K562 (cell line): Measurements from ENCODE around the gene TESMIN. TPM values are rescaled to one million over a fixed set of nuclear protein-coding genes. Genes with fewer than 3 reads are reported as not detected.

Source experiments
- ATAC-seq: fragments of 200-7000 bp; cut with Tn5 transposase; 3 replicates; pipeline ENCODE4 v1.9.1; 2020; ENCODE audit warnings: moderate library complexity
- BruUV-seq: library from RNA; stranded (reverse); fragments of 400-500 nt; replicated peaks from 2 replicates; lab custom pipeline; 2021; lab: Mats Ljungman, UMichigan
- CTCF ChIA-PET: fragments of 300-600 bp; formaldehyde crosslinking; extraction: SDS; loops from one replicate; lab custom pipeline; 2021; ENCODE audit warnings: low intra/inter-chr PET ratio; lab: Yijun Ruan, JAX
- POLR2A ChIA-PET: fragments of 300-600, 350-650 bp; sonication (Branson Sonifier 250); formaldehyde crosslinking; extraction: SDS; loops from one replicate; lab custom pipeline; 2021; ENCODE audit warnings: antibody characterized with exemption, inconsistent platforms; lab: Yijun Ruan, JAX
- DNase-seq, 4 experiments: peaks; one replicate each; pipeline versions ENCODE4 v3.0.0 to v3.0.0-alpha.2; 2011 to 2018; ENCODE audit warnings: low spot score in 3 of 4, mixed read lengths in 3 of 4; ENCODE audit errors: extremely low read depth in 1 of 4
- FAIRE-seq: peaks from 2 replicates; lab custom pipeline; 2011; peaks lifted over from hg19 to GRCh38; lab: Jason Lieb, UNC
- H2AFZ ChIP-seq: 2 replicates; pipeline ENCODE4 v1.6.0; 2011; ENCODE audit warnings: low read depth, low read length, control low read depth, inconsistent platforms
- H3K27ac ChIP-seq: fragments of 200-600 bp; 3 replicates; pipeline ENCODE4 v1.8.0; 2011; ENCODE audit warnings: low read depth, mild to moderate bottlenecking, control low read depth, inconsistent platforms, low read length, moderate library complexity, mixed read lengths; ENCODE audit errors: extremely low read depth
- H3K27me3 ChIP-seq, 2 experiments: fragments of 300-600 bp in 1 of 2; 2 replicates in 1 of 2; 3 replicates in 1 of 2; pipeline versions ENCODE4 v1.6.0 to v1.8.0; 2011; ENCODE audit warnings: inconsistent platforms in 2 of 2, low read length in 2 of 2, mild to moderate bottlenecking in 1 of 2, mixed read lengths in 1 of 2, moderate library complexity in 1 of 2; ENCODE audit not compliant: control insufficient read depth in 2 of 2, insufficient read depth in 2 of 2
- H3K36me3 ChIP-seq: fragments of 300-600 bp; 3 replicates; pipeline ENCODE4 v1.8.0; 2011; ENCODE audit warnings: mild to moderate bottlenecking, low read length, inconsistent platforms; ENCODE audit not compliant: control insufficient read depth, insufficient read depth
- H3K4me1 ChIP-seq, 2 experiments: fragments of 200-600 bp in 1 of 2; replicated peaks in 1 of 2; 2 replicates in 1 of 2; 3 replicates in 1 of 2; pipeline versions ENCODE4 v1.5.1 to v1.8.0; 2011; ENCODE audit warnings: inconsistent platforms in 2 of 2, low read length in 2 of 2, mild to moderate bottlenecking in 1 of 2, mixed read lengths in 1 of 2, moderate library complexity in 1 of 2; ENCODE audit not compliant: control insufficient read depth in 2 of 2, insufficient read depth in 2 of 2
- H3K4me2 ChIP-seq: 2 replicates; pipeline ENCODE4 v1.6.1; 2011; ENCODE audit warnings: low read length, control low read depth, inconsistent platforms, mixed read lengths; ENCODE audit not compliant: insufficient read depth
- H3K4me3 ChIP-seq: fragments of 200-600 bp; sonication (generic), shearing (Covaris generic); 2 replicates; pipeline ENCODE4 v1.5.1; 2016; ENCODE audit warnings: control low read depth, inconsistent platforms
- H3K79me2 ChIP-seq: fragments of 200-600 bp; 3 replicates; pipeline ENCODE4 v1.8.0; 2011; ENCODE audit warnings: low read length, inconsistent platforms; ENCODE audit not compliant: control insufficient read depth, insufficient read depth
- H3K9ac ChIP-seq, 2 experiments: 2 replicates each; pipeline versions ENCODE4 v1.6.0 to v1.6.1; 2011; ENCODE audit warnings: low read depth in 2 of 2, low read length in 2 of 2, control low read depth in 1 of 2, inconsistent platforms in 1 of 2, mild to moderate bottlenecking in 1 of 2, mixed read lengths in 1 of 2; ENCODE audit not compliant: insufficient read depth in 1 of 2
- H3K9me1 ChIP-seq: one replicate; pipeline ENCODE4 v1.6.0; 2011; ENCODE audit warnings: inconsistent platforms, mild to moderate bottlenecking, low read length, moderate library complexity; ENCODE audit not compliant: control insufficient read depth, insufficient read depth
- H3K9me3 ChIP-seq: replicated peaks from 2 replicates; pipeline ENCODE4 v1.5.1; 2011; ENCODE audit warnings: low read depth, low read length, inconsistent platforms; ENCODE audit not compliant: control insufficient read depth, insufficient read depth
- H4K20me1 ChIP-seq: replicated peaks from 2 replicates; pipeline ENCODE4 v1.6.1; 2011; ENCODE audit warnings: low read length, inconsistent platforms, mixed read lengths; ENCODE audit not compliant: control insufficient read depth, insufficient read depth
- EP400 ChIP-seq: fragments of 450-650 bp; IDR thresholded peaks from 2 replicates; pipeline ENCODE4 v1.6.1; 2017; ENCODE audit warnings: antibody characterized with exemption, mild to moderate bottlenecking, moderate library complexity
- MAZ ChIP-seq, 2 experiments: fragments of 450-650 bp in 1 of 2; sonication (generic) in 1 of 2; formaldehyde crosslinking; IDR thresholded peaks in 1 of 2; conservative IDR thresholded peaks in 1 of 2; 2 replicates each; pipeline versions ENCODE4 v1.4.0 to v1.5.0; 2020; ENCODE audit warnings: mild to moderate bottlenecking in 1 of 2, missing genetic modification reagents in 1 of 2
- NCOA6 ChIP-seq: fragments of 450-650 bp; IDR thresholded peaks from 2 replicates; pipeline ENCODE4 v1.6.1; 2017; ENCODE audit warnings: mild to moderate bottlenecking
- RBM39 ChIP-seq: fragments of 200-400 bp; formaldehyde crosslinking; optimal IDR thresholded peaks from 2 replicates; pipeline ENCODE3; 2018; ENCODE audit warnings: low read depth, low read length
- SFPQ ChIP-seq: fragments of 200-400 bp; formaldehyde crosslinking; IDR thresholded peaks from 2 replicates; pipeline ENCODE4 v1.6.1; 2017; ENCODE audit warnings: mild to moderate bottlenecking, low read depth, low read length, moderate library complexity
- TRIM24 ChIP-seq, 2 experiments: fragments of 450-650 bp; IDR thresholded peaks; 2 replicates each; pipeline ENCODE4 v1.6.1; 2016
- WGBS: fragments of 100-300 bp; shearing (Covaris generic); methylation state at CpG from one replicate; pipeline ENCODE4 v1.1.6; 2016; ENCODE audit warnings: low coverage, mixed read lengths; ENCODE audit not compliant: insufficient coverage; ENCODE audit errors: missing lambda C conversion rate; 5-methylcytosine and 5-hydroxymethylcytosine counted together
- in situ Hi-C: fragments of 300-500 bp; cut with MboI; formaldehyde crosslinking; loops from 4 replicates; pipeline ENCODE4 v1.15.0; 2018; ENCODE audit warnings: inconsistent platforms, mixed read lengths
- intact Hi-C: fragments of 100-400 bp; cut with micrococcal nuclease; formaldehyde crosslinking; loops from 2 replicates; pipeline ENCODE4 v1.14.2; 2022
- polyA plus RNA-seq, 8 experiments: library from polyadenylated mRNA; depleted of rRNA in 4 of 8; stranded (reverse) in 5 of 8; unstranded in 3 of 8; fragments of >200 nt; fragmentation: Nextera tagmentation in 2 of 8; fragmentation: Illumina TruSeq in 1 of 8; extraction: Ambion mirVana in 2 of 8; extraction: Trizol in 1 of 8; gene quantifications; 2 replicates each; pipeline versions ENCODE4 v1.2.1 to v1.2.3, GENCODE V29; 2011 to 2014; ENCODE audit warnings: inconsistent platforms in 1 of 8, missing spikeins in 1 of 8
- total RNA-seq, 7 experiments: library from RNA; depleted of rRNA in 6 of 7; stranded (reverse); fragments of >200 nt in 6 of 7; fragmentation: Illumina TruSeq in 2 of 7; extraction: Trizol in 2 of 7; gene quantifications; 2 replicates each; pipeline versions ENCODE4 v1.2.1 to v1.2.3, GENCODE V29; 2011 to 2021; ENCODE audit warnings: low replicate concordance in 1 of 7

Gene TESMIN
- total and polyA plus RNA-seq, 9 of the 15 experiments (the other 6 are each of a cell fraction or from before 2014, with no cell fraction given): 8.9 to 50.5 (median 15.0) TPM

GRCh38 chr11:68770781-68771180, 19.5 kb upstream of the TESMIN start:
- Histone ChIP-seq H3K27ac (no peak overlapping the region), H3K27me3 (no peaks in the 10 kb centered on the region), H3K36me3 (peaks cover 34% of the 10 kb centered on the region; the same call in 1 of the 3 replicates), H3K9me3 (no peaks in the 10 kb centered on the region), H2AFZ (no peak overlapping the region), H3K4me2 (no peak overlapping the region), H3K9ac (no peak overlapping the region), H3K9me1 (no peaks in the 10 kb centered on the region), H3K4me3 (no peak overlapping the region), H4K20me1 (no peaks in the 10 kb centered on the region), H3K79me2 (no peaks in the 10 kb centered on the region), H3K4me1 (no peaks in the 10 kb centered on the region)
- ChIA-PET CTCF (no interaction called here), POLR2A (interaction anchor here (0.6 kb wide), 1 partner anchor 474 kb away, joined by 3 read pairs; no protein-coding TSS in a partner anchor)
- DNase-seq: no peak
- intact Hi-C loops (no loop called here), in situ Hi-C loops (no loop called here)
- ATAC-seq: no peak
- no TSS peak for BruUV-seq
- no peak for TF ChIP-seq TRIM24 (IDR thresholded peaks at IDR 0.05)
- WGBS: 80% methylated on average over 12 of the region's 12 CpGs
- FAIRE-seq: no peak

GRCh38 chr11:68767672-68768071, 16.4 kb upstream of the TESMIN start:
- Histone ChIP-seq H3K9ac (no peak overlapping the region), H3K79me2 (no peaks in the 10 kb centered on the region), H3K27ac (no peak overlapping the region), H3K4me1 (no peaks in the 10 kb centered on the region; a peak in 2 of 5 replicates), H3K27me3 (no peaks in the 10 kb centered on the region), H4K20me1 (no peaks in the 10 kb centered on the region), H3K4me3 (no peak overlapping the region), H3K9me3 (no peaks in the 10 kb centered on the region), H3K9me1 (no peaks in the 10 kb centered on the region), H3K36me3 (peaks cover 14% of the 10 kb centered on the region; the same call in 1 of the 3 replicates), H2AFZ (no peak overlapping the region), H3K4me2 (no peak overlapping the region)
- in situ Hi-C loops (no loop called here), intact Hi-C loops (no loop called here)
- FAIRE-seq (no peak), DNase-seq (no peak), ATAC-seq (no peak)
- 89% methylated on average over 7 of the region's 11 CpGs for WGBS
- TF ChIP-seq SFPQ (no peak), NCOA6 (no peak), MAZ (CRISPR knock-in tag; conservative IDR thresholded peaks at IDR 0.05 in 1 of 2, IDR thresholded peaks at IDR 0.05 in 1 of 2) (no peak), EP400 (no peak), RBM39 (no peak)
- CTCF ChIA-PET: no interaction called here
- POLR2A ChIA-PET: no interaction called here
- no TSS peak for BruUV-seq
